Measurements from ENCODE around the gene KRTAP4-12. TPM values are rescaled to one million over a fixed set of nuclear protein-coding genes. Genes with fewer than 3 reads are reported as not detected.
"Not testable (repeated sequence)": the region's sequence is repeated elsewhere in the genome, so short reads cannot be mapped to it uniquely, and the experiment has no call there.

Gene KRTAP4-12
- total RNA-seq, 1 donor from 2014 or later: 0.89 TPM

DNA sequence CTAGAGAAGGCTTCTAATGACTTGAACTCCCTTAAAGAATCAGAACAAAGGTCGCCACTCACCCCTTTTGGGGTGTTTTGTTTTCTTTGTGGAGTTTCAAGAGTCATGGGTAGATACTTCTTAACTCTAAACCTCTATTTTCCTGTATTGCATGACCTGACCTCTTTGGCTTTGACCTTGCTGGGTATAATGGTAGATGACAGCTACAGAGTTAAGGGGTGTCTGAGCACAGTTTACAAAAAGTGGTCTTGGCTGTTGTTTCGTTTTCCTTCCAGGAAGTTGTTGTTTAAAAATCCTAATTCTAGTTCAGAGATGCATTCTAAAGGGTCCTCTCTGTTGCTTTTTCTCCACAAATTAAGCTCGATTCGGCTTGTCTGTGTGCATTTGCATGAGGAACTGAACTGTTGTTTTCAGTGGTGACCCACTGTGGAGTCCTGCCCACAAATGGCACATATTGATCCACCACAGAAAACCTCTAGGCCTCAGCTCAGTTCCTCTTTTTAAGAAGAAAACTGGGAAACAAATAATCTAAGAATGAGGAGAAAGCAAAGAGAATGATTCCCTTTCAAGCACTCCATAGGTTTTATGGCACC is 35.1 kb downstream of the KRTAP4-12 start:
- DNase-seq: not testable (repeated sequence)

DNA sequence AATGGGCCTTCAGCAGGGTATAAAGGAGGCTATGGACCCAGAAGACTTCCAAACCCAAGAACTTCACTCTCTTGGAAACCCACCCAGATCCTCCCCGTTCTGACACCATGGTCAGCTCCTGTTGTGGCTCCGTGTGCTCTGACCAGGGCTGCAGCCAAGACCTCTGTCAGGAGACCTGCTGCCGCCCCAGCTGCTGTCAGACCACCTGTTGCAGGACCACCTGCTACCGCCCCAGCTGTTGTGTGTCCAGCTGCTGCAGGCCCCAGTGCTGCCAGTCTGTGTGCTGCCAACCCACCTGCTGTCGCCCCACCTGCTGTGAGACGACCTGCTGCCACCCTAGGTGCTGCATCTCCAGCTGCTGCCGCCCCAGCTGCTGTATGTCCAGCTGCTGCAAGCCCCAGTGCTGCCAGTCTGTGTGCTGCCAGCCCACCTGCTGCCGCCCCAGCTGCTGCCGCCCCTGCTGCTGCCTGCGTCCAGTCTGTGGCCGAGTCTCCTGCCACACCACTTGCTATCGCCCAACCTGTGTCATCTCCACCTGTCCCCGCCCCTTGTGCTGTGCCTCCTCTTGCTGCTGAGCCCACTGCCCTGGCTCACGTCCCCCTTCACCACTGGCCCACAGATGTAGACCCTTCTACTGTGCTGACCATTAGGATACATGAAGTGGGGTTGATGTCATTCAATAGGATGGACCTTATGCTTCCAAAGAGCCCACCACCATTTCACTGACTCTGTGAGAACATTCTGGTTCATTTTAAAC is 39.7 kb downstream of the KRTAP4-12 start, which contains the start of gene KRTAP4-7:
KRTAP4-7 (plus strand) TSS at position 51 of the 757 bp plus-strand sequence; CDS start at position 108, 57 bp downstream.
- not testable (repeated sequence) for DNase-seq

DNA sequence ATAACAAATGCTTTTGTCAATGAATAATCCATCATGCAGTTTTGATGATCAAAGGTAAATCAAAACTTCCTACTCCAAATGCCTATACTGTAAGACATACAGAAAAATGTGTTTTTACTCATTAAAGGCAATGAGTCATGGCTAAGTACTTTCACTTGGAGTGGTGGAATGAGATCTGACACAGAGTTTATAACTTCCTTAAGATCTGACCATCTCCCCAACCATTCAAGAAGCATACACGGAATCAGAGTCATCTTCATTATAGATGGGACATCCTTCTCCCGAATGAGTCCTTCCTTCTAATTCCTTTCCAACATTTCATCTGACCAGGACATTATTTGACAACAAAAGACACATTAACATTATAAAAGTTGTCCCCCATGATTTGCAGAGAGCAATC is 40.6 kb downstream of the KRTAP4-12 start:
- not testable (repeated sequence) for DNase-seq

DNA sequence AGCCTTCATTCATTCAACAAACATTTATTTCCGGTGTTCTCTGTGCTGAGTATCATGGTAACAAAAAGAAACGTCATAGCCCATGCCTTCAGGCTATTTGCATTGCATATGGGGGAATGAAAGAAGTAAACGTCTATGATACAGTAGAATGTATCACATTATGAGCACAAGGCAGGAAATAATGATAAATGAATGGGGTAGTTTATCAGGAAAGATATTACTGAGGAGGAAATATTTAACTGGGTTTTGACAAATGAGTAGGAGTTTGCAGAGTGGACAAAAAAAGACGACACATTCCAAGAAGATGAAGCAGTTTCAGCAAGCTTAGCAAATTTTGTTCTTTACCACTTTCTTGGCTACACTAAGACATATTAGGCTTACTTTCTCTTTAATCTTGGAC is 41.4 kb downstream of the KRTAP4-12 start:
- DNase-seq: no peak

DNA sequence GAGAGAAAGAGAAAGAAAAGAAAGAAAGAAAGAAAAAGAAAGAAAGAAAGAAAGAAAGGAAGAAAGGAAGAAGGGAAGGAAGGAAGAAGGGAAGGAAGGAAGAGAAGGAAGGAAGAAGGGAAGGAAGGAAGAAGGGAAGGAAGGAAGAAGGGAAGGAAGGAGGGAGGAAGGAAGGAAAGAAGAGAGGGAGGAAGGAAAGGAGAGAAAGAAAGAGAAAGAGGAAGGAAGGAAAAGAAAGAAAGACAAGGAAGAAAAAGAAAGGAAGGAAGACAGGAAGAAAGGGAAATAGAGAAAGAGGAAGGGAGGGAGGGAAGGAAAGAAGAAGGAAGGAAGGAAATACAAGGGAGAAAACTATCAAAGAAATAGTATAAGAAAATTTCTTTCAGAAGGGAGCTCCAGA is 47.2 kb downstream of the KRTAP4-12 start:
- no peak for DNase-seq

DNA sequence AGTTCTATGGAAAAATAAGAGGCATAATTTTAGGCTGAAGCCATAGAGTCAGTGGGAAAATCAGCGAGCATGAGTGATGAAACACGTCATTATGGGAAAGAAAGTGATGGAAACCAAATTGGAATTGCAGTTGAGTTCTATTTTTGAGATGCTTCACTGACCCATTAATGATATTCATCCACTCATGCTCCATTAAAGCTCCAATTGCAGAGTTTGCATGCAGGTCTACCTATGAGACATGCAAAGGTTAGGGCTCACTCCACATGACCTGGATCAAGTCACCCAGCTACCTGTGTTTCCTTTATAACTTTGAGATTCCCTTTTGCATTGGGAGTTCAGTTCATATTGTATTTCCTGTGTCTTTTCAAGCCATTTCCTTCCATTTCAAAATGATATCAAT is 50.3 kb downstream of the KRTAP4-12 start:
- no peak for DNase-seq

Other genes starting within 250 kb of the KRTAP4-12 start
- gene KRT20, start 238.9 kb downstream of the KRTAP4-12 start, total RNA-seq: 0.39 TPM
- gene KRT23, start 186.5 kb downstream of the KRTAP4-12 start, total RNA-seq: 107 TPM
- 6.4 TPM for gene KRT39, start 157.2 kb downstream of the KRTAP4-12 start, total RNA-seq
- gene KRT40, start 139.9 kb downstream of the KRTAP4-12 start, total RNA-seq: 7.7 TPM
- 1.5 TPM for gene KRTAP3-3, start 130.0 kb downstream of the KRTAP4-12 start, total RNA-seq
- 2.3 TPM for gene KRTAP3-2, start 124.3 kb downstream of the KRTAP4-12 start, total RNA-seq
- 5.3 TPM for gene KRTAP3-1, start 115.1 kb downstream of the KRTAP4-12 start, total RNA-seq
- 14.1 TPM for gene KRTAP1-5, start 97.0 kb downstream of the KRTAP4-12 start, total RNA-seq
- not detected for gene KRTAP1-4, start 94.0 kb downstream of the KRTAP4-12 start, total RNA-seq
- gene KRTAP1-3, start 89.3 kb downstream of the KRTAP4-12 start, total RNA-seq: 12.2 TPM
- 7.5 TPM for gene KRTAP1-1, start 82.7 kb downstream of the KRTAP4-12 start, total RNA-seq
- gene KRTAP2-1, start 76.9 kb downstream of the KRTAP4-12 start, total RNA-seq: 3.4 TPM
- gene KRTAP2-2, start 69.0 kb downstream of the KRTAP4-12 start, total RNA-seq: 6.5 TPM
- gene KRTAP2-3, start 64.1 kb downstream of the KRTAP4-12 start, total RNA-seq: 0.30 TPM
- 3.3 TPM for gene KRTAP2-4, start 58.3 kb downstream of the KRTAP4-12 start, total RNA-seq
- 11.4 TPM for gene KRTAP4-7, start 40.0 kb downstream of the KRTAP4-12 start, total RNA-seq
- 3.1 TPM for gene KRTAP4-8, start 26.0 kb downstream of the KRTAP4-12 start, total RNA-seq
- gene KRTAP4-16, start 22.0 kb downstream of the KRTAP4-12 start, total RNA-seq: not detected
- gene KRTAP4-9, start 18.8 kb downstream of the KRTAP4-12 start, total RNA-seq: 5.2 TPM
- gene KRTAP4-11, start 5.8 kb downstream of the KRTAP4-12 start, total RNA-seq: 0.79 TPM
- gene KRTAP4-6, start 16.4 kb upstream of the KRTAP4-12 start, total RNA-seq: 4.0 TPM
- 1.3 TPM for gene KRTAP4-5, start 25.6 kb upstream of the KRTAP4-12 start, total RNA-seq
- gene KRTAP4-4, start 36.6 kb upstream of the KRTAP4-12 start, total RNA-seq: 2.2 TPM
- gene KRTAP4-3, start 44.0 kb upstream of the KRTAP4-12 start, total RNA-seq: 2.0 TPM
- gene KRTAP4-2, start 54.0 kb upstream of the KRTAP4-12 start, total RNA-seq: 1.1 TPM
- gene KRTAP4-1, start 60.7 kb upstream of the KRTAP4-12 start, total RNA-seq: 3.6 TPM
- gene KRTAP9-1, start 65.7 kb upstream of the KRTAP4-12 start, total RNA-seq: not detected
- gene KRTAP9-2, start 102.5 kb upstream of the KRTAP4-12 start, total RNA-seq: 6.3 TPM
- gene KRTAP9-3, start 108.3 kb upstream of the KRTAP4-12 start, total RNA-seq: 7.3 TPM
- 8.5 TPM for gene KRTAP9-8, start 113.8 kb upstream of the KRTAP4-12 start, total RNA-seq
- 6.5 TPM for gene KRTAP9-4, start 125.5 kb upstream of the KRTAP4-12 start, total RNA-seq
- 2.6 TPM for gene KRTAP9-9, start 131.2 kb upstream of the KRTAP4-12 start, total RNA-seq
- gene KRTAP9-6, start 141.2 kb upstream of the KRTAP4-12 start, total RNA-seq: not detected
- not detected for gene KRTAP9-7, start 151.5 kb upstream of the KRTAP4-12 start, total RNA-seq
- 0.39 TPM for gene KRTAP29-1, start 178.7 kb upstream of the KRTAP4-12 start, total RNA-seq
- 4.5 TPM for gene KRTAP16-1, start 185.1 kb upstream of the KRTAP4-12 start, total RNA-seq
- 7.9 TPM for gene KRTAP17-1, start 191.5 kb upstream of the KRTAP4-12 start, total RNA-seq
- gene KRT33A, start 226.6 kb upstream of the KRTAP4-12 start, total RNA-seq: 22.0 TPM
- 7.7 TPM for gene KRT33B, start 245.6 kb upstream of the KRTAP4-12 start, total RNA-seq